GM12864 (cell line): ENCODE measurements around the gene MYRIP.

Experiments used
- DNase-seq: peaks from one replicate; pipeline ENCODE4 v3.0.0-alpha.2; 2011; ENCODE audit warnings: low read depth
- H3K4me3 ChIP-seq: 2 replicates; pipeline ENCODE4 v1.5.1; 2011; ENCODE audit warnings: mild to moderate bottlenecking, low read depth, low read length, control low read depth
- CTCF ChIP-seq: IDR thresholded peaks from 2 replicates; pipeline ENCODE4 v1.5.1; 2011; ENCODE audit warnings: low read depth, mild to moderate bottlenecking, moderate library complexity, low read length, control low read depth, inconsistent platforms; ENCODE audit errors: missing control alignments

The MYRIP gene

GRCh38 chr3:40201770-40202169, 392.4 kb downstream of the MYRIP start:
- DNase-seq: no peak
- TF ChIP-seq CTCF: no peak
- no peak overlapping the region for H3K4me3 ChIP-seq

GRCh38 chr3:40206522-40206921, 397.1 kb downstream of the MYRIP start:
- H3K4me3 ChIP-seq: no peak overlapping the region
- no peak for TF ChIP-seq CTCF
- no peak for DNase-seq

- H3K4me3 ChIP-seq: no peak overlapping the region
- DNase-seq: no peak
- TF ChIP-seq CTCF: no peak
These were observed 398.4 kb downstream of the MYRIP start for GRCh38 chr3:40207796-40208195.

GRCh38 chr3:40208251-40208650, 398.8 kb downstream of the MYRIP start:
- H3K4me3 ChIP-seq: no peak overlapping the region
- no peak for TF ChIP-seq CTCF
- no peak for DNase-seq

GRCh38 chr3:40211579-40211978, 402.2 kb downstream of the MYRIP start:
- H3K4me3 ChIP-seq: no peak overlapping the region
- no peak for DNase-seq
- TF ChIP-seq CTCF: no peak

- DNase-seq: no peak
- no peak for TF ChIP-seq CTCF
- no peak overlapping the region for H3K4me3 ChIP-seq
These were observed 404.1 kb downstream of the MYRIP start for GRCh38 chr3:40213556-40213955.

- TF ChIP-seq CTCF: no peak
- H3K4me3 ChIP-seq: no peak overlapping the region
- DNase-seq: no peak
These were observed 405.6 kb downstream of the MYRIP start for GRCh38 chr3:40215015-40215414.
